B cell (primary cell): Measurements from ENCODE around the gene TSSK2. TPM values are rescaled to one million over a fixed set of nuclear protein-coding genes. Genes with fewer than 3 reads are reported as not detected.

Source experiments
- ATAC-seq: fragments of 200-7000 bp; cut with Tn5 transposase; one replicate; pipeline ENCODE4 v1.10.0; 2021; ENCODE audit warnings: low read depth, mild to moderate bottlenecking, moderate number of reproducible peaks, moderate library complexity
- CTCF ChIA-PET: fragments of 350-600 bp; sonication (Branson Sonifier 250); formaldehyde crosslinking; loops from one replicate; lab custom pipeline; 2021; ENCODE audit warnings: antibody characterized with exemption, inconsistent platforms; lab: Charles Lee
- POLR2A ChIA-PET: fragments of 350-600 bp; sonication (Branson Sonifier 250); formaldehyde crosslinking; loops from one replicate; lab custom pipeline; 2021; ENCODE audit warnings: antibody characterized with exemption; lab: Charles Lee
- DNase-seq: peaks from one replicate; pipeline ENCODE4 v3.0.0; 2013
- H2AFZ ChIP-seq: 2 replicates; pipeline ENCODE4 v1.6.1; 2012; ENCODE audit warnings: mild to moderate bottlenecking, low read depth, low read length; ENCODE audit not compliant: insufficient read depth, poor library complexity, severe bottlenecking
- H3K27ac ChIP-seq, 2 donors: 1 replicate in 1 of 2; 2 replicates in 1 of 2; pipeline ENCODE4 v1.5.1; 2012 to 2013; ENCODE audit warnings: low read length in 2 of 2, mild to moderate bottlenecking in 2 of 2, moderate library complexity in 1 of 2
- H3K27me3 ChIP-seq, 4 experiments: fragments of 200-600 bp in 1 of 4; sonication (generic) in 1 of 4; replicated peaks in 1 of 4; 1 replicate in 2 of 4; 2 replicates in 2 of 4; pipeline versions ENCODE4 v1.6.1 to v1.7.0; 2013 to 2016; ENCODE audit warnings: low read length in 3 of 4, mild to moderate bottlenecking in 2 of 4, mixed read lengths in 1 of 4, moderate library complexity in 1 of 4; ENCODE audit not compliant: insufficient read depth in 4 of 4, control insufficient read depth in 3 of 4; ENCODE audit errors: control extremely low read depth in 1 of 4
- H3K36me3 ChIP-seq, 2 experiments: replicated peaks in 1 of 2; 1 replicate in 1 of 2; 2 replicates in 1 of 2; pipeline versions ENCODE4 v1.6.1 to v1.7.1; 2013; ENCODE audit warnings: low read length in 1 of 2; ENCODE audit not compliant: insufficient read depth in 2 of 2, control insufficient read depth in 1 of 2; ENCODE audit errors: control extremely low read depth in 1 of 2, extremely low read depth in 1 of 2
- H3K4me1 ChIP-seq, 2 donors: fragments of 200-600 bp in 1 of 2; sonication (generic) in 1 of 2; 1 replicate in 1 of 2; 2 replicates in 1 of 2; pipeline versions ENCODE4 v1.5.1 to v1.6.1; 2013 to 2017; ENCODE audit warnings: low read length in 2 of 2; ENCODE audit not compliant: control insufficient read depth in 2 of 2, insufficient read depth in 2 of 2
- H3K4me2 ChIP-seq: replicated peaks from 2 replicates; pipeline ENCODE3; 2012; ENCODE audit warnings: mild to moderate bottlenecking, low read depth, low read length; ENCODE audit not compliant: poor library complexity, severe bottlenecking
- H3K4me3 ChIP-seq, 5 experiments: fragments of 200-600 bp in 1 of 5; sonication (generic) in 1 of 5; 1 replicate in 3 of 5; 2 replicates in 2 of 5; pipeline versions ENCODE4 v1.5.1 to v1.7.0; 2011 to 2016; ENCODE audit warnings: low read length in 4 of 5, mild to moderate bottlenecking in 4 of 5, low read depth in 2 of 5, control low read depth in 1 of 5, moderate library complexity in 1 of 5; ENCODE audit not compliant: insufficient read depth in 1 of 5; ENCODE audit errors: control extremely low read depth in 1 of 5, extremely low read depth in 1 of 5
- H3K79me2 ChIP-seq: fragments of 200-600 bp; sonication (generic); one replicate; pipeline ENCODE4 v1.6.0; 2016; ENCODE audit warnings: low read length; ENCODE audit not compliant: control insufficient read depth, insufficient read depth
- H3K9ac ChIP-seq: fragments of 200-600 bp; sonication (generic); 2 replicates; pipeline ENCODE4 v1.6.1; 2017; ENCODE audit warnings: mild to moderate bottlenecking, low read length, moderate library complexity
- H3K9me3 ChIP-seq, 3 donors: one replicate each; pipeline versions ENCODE4 v1.6.1 to v1.7.1; 2013; ENCODE audit warnings: low read length in 2 of 3; ENCODE audit not compliant: control insufficient read depth in 2 of 3, insufficient read depth in 1 of 3; ENCODE audit errors: control extremely low read depth in 1 of 3
- H4K20me1 ChIP-seq: 2 replicates; pipeline ENCODE4 v1.6.0; 2012; ENCODE audit warnings: mild to moderate bottlenecking, low read length; ENCODE audit not compliant: insufficient read depth, control insufficient read depth, poor library complexity, severe bottlenecking
- H3K27ac Mint-ChIP-seq: one replicate; pipeline ENCODE4 v1.8.0; 2021; ENCODE audit warnings: mixed read lengths
- H3K27me3 Mint-ChIP-seq: one replicate; pipeline ENCODE4 v1.8.0; 2021; ENCODE audit warnings: mixed read lengths
- H3K4me1 Mint-ChIP-seq: one replicate; pipeline ENCODE4 v1.8.0; 2021; ENCODE audit warnings: mixed read lengths
- H3K4me3 Mint-ChIP-seq: one replicate; pipeline ENCODE4 v1.8.0; 2021; ENCODE audit warnings: mixed read lengths
- H3K9me3 Mint-ChIP-seq: one replicate; pipeline ENCODE4 v1.8.0; 2022; ENCODE audit warnings: mixed read lengths; ENCODE audit not compliant: insufficient read depth
- CTCF ChIP-seq: fragments of 200-600 bp; IDR thresholded peaks from one replicate; pipeline ENCODE4 v1.8.0; 2022; ENCODE audit warnings: antibody characterized with exemption, mild to moderate bottlenecking
- EZH2 ChIP-seq: IDR thresholded peaks from 2 replicates; pipeline ENCODE4 v1.6.1; 2012; ENCODE audit warnings: borderline replicate concordance, low read depth, mild to moderate bottlenecking, moderate library complexity, low read length; ENCODE audit not compliant: insufficient read depth, poor library complexity, severe bottlenecking
- WGBS: methylation state at CpG from one replicate; pipeline ENCODE4 v1.1.5; 2013; ENCODE audit warnings: missing lambda C conversion rate; ENCODE audit not compliant: insufficient coverage; 5-methylcytosine and 5-hydroxymethylcytosine counted together
- intact Hi-C: fragments of 100-400 bp; cut with micrococcal nuclease; formaldehyde crosslinking; loops from one replicate; pipeline ENCODE4 v1.10.0; 2022
- polyA plus RNA-seq: library from polyadenylated mRNA; depleted of rRNA; stranded (reverse); fragments of >200 nt; gene quantifications from 2 replicates; pipeline ENCODE4 v1.2.3, GENCODE V29; 2012
- total RNA-seq, 2 donors: library from RNA; stranded (reverse); fragments of 120-200 nt in 1 of 2; gene quantifications; 1 replicate in 1 of 2; 2 replicates in 1 of 2; pipeline versions ENCODE4 v1.2.3 to v1.2.4, GENCODE V29; 2013 to 2022

TSSK2 gene
- total and polyA plus RNA-seq, 2 donors (not counting 1 experiment from before 2014, with no cell fraction given): 0.15 TPM; not detected in 1

DNA sequence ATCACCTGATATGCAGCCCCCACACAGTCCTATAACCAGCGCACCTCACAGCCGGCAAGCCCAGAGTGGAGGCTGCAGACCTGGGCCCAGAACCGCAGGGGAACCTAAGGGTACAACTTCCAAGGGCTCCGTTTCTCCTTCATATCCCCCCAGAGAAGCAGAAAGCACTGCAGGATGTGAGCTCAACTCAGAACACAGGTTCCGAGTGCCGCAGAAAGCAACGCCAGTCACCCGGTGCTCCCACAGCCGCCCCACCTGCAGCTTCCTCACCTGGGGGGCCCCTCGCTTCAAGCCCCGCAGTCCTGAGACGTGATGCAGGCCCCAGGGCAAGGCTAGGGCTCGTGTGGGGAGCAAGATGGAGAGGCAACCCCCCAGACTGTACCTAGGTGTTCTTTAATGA is 2.5 kb downstream of the TSSK2 start:
- Mint-ChIP-seq H3K27ac (no peak overlapping the region), H3K4me1 (no peaks in the 10 kb centered on the region), H3K27me3 (no peaks in the 10 kb centered on the region), H3K4me3 (no peak overlapping the region), H3K9me3 (no peaks in the 10 kb centered on the region)
- no peak overlapping the region for H3K27ac ChIP-seq
- no peaks in the 10 kb centered on the region for H3K27me3 ChIP-seq
- H3K4me3 ChIP-seq: no peak overlapping the region
- H3K9me3 ChIP-seq: no peaks in the 10 kb centered on the region
- TF ChIP-seq CTCF: no peak
- TF ChIP-seq EZH2: no peak
- H3K4me2 ChIP-seq: no peak overlapping the region
- ATAC-seq (no peak), DNase-seq (no peak)
- H4K20me1 ChIP-seq: peaks cover 11% of the 10 kb centered on the region
- no peaks in the 10 kb centered on the region for H3K4me1 ChIP-seq
- CTCF ChIA-PET: interaction anchor here (0.7 to 1.6 kb wide), 3 partner anchors 11 to 46 kb away, joined by 3 to 6 read pairs (median 5); partner anchors contain the start of gene ESS2
- H3K36me3 ChIP-seq: peaks cover 2 to 38% of the 10 kb centered on the region in 2 experiments
- H3K9ac ChIP-seq: no peak overlapping the region
- POLR2A ChIA-PET: no interaction called here
- no peak overlapping the region for H2AFZ ChIP-seq
- intact Hi-C loops: no loop called here
- H3K79me2 ChIP-seq: no peaks in the 10 kb centered on the region
- WGBS: 96% methylated on average over 13 of the region's 13 CpGs

DNA sequence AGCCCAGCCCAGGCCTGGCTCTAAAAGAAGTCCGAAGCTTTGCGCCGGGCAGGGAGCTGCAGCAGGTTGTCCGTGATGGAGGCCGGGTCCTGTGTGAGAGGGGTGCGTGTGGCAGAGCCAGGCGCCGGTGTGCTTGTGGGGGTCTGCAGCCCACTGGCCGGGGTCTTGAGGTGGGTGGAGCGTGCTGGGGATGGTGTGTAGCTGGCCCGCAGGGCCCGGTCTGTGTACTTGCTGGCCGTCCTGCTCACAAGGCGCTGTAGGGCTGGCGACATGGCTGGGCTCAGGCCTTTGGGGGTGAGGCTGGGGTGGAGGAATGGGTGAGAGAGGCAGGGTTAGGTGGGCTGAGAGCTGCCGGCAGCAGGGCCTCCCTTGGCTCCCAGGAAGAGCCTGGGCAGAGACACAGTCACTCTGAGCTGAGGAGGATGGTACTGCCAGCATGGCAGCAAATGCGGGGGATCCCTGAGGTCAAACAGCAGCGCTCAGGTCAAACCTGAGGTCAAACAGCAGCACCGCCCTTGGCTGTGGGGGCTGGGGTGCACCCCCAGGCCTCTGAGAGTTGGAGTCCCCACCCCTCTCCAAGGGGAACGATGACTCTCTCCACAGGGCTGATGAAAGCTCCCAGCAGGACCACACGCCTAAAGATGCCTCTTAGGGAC is 3.2 kb downstream of the TSSK2 start:
- Mint-ChIP-seq H3K27ac (no peak overlapping the region), H3K4me1 (no peaks in the 10 kb centered on the region), H3K27me3 (no peaks in the 10 kb centered on the region), H3K9me3 (no peaks in the 10 kb centered on the region), H3K4me3 (no peak overlapping the region)
- no peaks in the 10 kb centered on the region for H3K4me1 ChIP-seq
- intact Hi-C loops: no loop called here
- ChIA-PET CTCF (interaction anchor here (0.7 to 1.6 kb wide), 3 partner anchors 10 to 45 kb away, joined by 3 to 6 read pairs (median 5); partner anchors contain the start of gene ESS2), POLR2A (no interaction called here)
- ATAC-seq (no peak), DNase-seq (no peak)
- H3K9me3 ChIP-seq: no peaks in the 10 kb centered on the region
- no peak overlapping the region for H3K9ac ChIP-seq
- H3K36me3 ChIP-seq: peaks cover 2 to 45% of the 10 kb centered on the region in 2 experiments
- no peak overlapping the region for H2AFZ ChIP-seq
- H3K79me2 ChIP-seq: no peaks in the 10 kb centered on the region
- H3K4me2 ChIP-seq: no peak overlapping the region
- 91% methylated on average over 21 of the region's 21 CpGs for WGBS
- H3K27me3 ChIP-seq: no peaks in the 10 kb centered on the region
- no peak overlapping the region for H3K27ac ChIP-seq
- peaks cover 11% of the 10 kb centered on the region for H4K20me1 ChIP-seq
- TF ChIP-seq CTCF (no peak), EZH2 (no peak)
- no peak overlapping the region for H3K4me3 ChIP-seq
